H54 (cell line): ENCODE data around the gene TASP1.

Source experiments
- DNase-seq: peaks from one replicate; pipeline ENCODE4 v3.0.0; 2011; ENCODE audit warnings: low spot score, mixed read lengths; ENCODE audit not compliant: insufficient read length
- FAIRE-seq: peaks from 3 replicates; lab custom pipeline; 2011; peaks lifted over from hg19 to GRCh38; lab: Jason Lieb, UNC
- POLR2A ChIP-seq: IDR thresholded peaks from 2 replicates; pipeline ENCODE4 v1.6.1; 2011; ENCODE audit warnings: low read depth, mild to moderate bottlenecking, low read length

TASP1 gene, protein sequence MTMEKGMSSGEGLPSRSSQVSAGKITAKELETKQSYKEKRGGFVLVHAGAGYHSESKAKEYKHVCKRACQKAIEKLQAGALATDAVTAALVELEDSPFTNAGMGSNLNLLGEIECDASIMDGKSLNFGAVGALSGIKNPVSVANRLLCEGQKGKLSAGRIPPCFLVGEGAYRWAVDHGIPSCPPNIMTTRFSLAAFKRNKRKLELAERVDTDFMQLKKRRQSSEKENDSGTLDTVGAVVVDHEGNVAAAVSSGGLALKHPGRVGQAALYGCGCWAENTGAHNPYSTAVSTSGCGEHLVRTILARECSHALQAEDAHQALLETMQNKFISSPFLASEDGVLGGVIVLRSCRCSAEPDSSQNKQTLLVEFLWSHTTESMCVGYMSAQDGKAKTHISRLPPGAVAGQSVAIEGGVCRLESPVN

DNA sequence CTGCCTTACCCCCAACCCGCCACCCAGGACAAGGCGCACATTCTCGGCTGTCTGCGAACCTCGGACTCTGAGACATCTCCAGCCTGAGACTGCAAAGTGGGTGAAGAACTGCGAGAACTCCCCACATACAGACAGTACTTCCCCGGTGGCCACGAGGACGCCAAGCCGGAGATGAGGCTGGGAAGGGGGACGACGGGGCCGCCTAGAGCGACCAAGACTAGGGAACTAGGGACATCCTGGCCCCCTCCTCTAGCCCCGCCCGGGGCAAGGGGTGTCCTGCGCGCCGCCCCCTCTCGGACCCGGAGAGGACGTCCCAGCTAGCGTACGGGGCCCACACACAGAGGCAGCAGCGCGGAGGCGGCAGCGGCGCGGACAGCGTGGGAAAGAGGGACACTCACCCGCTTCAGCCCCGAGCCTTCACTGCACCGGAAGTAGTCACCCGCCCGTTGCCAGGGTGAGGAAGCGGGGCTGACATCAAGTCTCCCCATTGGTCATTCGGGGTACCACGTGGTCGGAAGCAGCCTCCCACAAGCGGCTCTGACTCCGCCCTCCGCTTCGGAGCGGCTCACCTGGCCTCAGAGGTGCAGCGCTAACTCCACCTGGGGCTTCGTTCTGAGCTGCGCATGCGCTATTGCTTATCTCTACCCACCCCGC lies at the start of gene TASP1:
Gene TASP1, minus strand, starts transcription at position 437 of the 654 bp plus-strand sequence. CDS start 8,854 bp downstream, outside the sequence.
- FAIRE-seq (peak; percentile 94), DNase-seq (peak; percentile 83)
- peak; percentile 85; the same call in 1 of the 2 replicates for TF ChIP-seq POLR2A

DNA sequence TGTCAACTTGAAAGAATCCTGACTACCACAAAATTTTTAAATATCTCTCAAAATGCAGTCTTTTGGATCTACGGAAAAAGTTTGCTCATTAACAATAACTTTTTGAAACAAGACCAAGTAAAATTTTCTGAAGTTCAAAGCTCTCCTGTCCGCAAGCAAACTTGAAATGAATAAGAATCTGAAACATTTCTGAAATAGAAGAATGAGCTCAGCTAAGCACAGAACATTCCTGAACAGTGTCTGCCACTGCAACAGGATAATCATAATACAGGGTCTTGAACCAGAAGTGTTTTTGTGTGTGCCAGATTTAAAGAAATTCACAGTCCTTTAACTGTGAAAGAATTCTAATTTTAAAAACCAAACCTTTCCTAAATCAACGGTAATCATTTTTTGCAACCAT lies 49.1 kb upstream of the TASP1 start:
- no peak for DNase-seq
- no peak for FAIRE-seq
- TF ChIP-seq POLR2A, result no peak

DNA sequence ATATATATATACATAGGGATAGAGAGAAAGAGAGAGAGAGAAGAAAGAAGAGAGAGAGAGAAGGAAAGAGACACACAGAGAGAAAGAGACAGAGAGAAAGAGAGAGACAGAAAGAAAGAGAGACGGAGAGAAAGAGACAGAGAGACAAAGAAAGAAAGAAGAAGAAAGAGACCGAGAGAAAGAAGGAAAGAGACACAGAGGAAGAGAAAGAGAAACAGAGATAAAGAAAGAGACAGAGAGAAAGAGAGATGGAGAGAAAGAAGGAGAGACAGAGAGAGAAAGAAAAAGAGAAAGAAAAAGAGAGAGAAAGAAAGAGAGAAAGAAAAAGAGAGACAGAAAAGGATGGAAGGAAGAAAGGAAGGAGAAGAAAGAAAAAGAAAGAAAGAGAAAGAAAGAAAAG lies 46.9 kb upstream of the TASP1 start:
- no peak for DNase-seq
- no peak for TF ChIP-seq POLR2A
- FAIRE-seq, result no peak

DNA sequence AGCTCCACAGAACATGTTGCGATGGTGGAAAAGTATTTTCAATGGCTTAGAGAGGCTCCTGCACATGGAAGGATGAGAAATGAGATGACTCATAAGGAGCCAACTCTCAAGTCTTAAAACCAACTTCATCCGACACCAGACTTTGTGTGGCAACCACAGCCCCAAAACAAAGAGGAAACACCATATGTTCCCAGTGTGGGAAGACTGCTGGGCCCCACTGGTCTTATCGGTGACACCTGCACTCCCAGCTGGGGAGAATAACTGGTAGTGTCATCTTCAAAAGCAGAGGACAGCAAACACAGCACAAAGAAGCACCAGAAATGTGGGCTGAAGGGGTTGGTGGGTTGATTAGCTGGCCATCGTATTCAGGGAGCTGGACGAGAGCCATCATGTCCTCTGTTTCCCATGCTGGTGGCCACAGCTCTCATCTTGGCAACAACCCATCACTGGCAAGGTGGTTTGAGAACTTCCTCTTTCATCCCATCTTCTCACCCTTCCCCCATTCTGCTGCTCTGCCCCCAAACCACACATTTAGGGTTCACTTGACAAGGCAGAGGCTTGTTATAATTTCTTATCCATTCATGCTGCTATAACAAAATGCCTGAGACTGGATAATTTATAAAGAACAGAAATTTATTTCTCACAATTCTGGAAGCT lies 46.0 kb upstream of the TASP1 start:
- no peak for FAIRE-seq
- no peak for DNase-seq
- TF ChIP-seq POLR2A, result no peak

DNA sequence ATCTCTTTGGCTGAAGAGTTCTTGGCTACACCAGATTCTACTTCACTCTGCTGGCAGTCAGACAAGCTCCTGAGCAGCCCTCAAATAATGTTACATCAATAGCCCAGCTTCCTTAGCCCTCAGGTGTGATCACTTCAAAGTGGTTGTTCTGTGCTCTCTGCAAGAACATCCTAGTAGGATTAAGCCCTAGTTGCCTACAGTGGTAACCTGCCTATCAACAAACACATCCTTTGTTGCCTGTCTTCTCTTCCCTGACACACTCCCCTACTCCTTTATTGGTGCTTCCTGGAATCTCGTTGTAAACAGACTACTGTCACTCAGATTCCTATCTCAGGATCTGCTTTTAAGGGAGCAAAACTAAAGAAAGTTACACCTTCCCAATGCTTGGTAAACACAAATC lies 45.1 kb upstream of the TASP1 start:
- no peak for TF ChIP-seq POLR2A
- DNase-seq (no peak), FAIRE-seq (no peak)

DNA sequence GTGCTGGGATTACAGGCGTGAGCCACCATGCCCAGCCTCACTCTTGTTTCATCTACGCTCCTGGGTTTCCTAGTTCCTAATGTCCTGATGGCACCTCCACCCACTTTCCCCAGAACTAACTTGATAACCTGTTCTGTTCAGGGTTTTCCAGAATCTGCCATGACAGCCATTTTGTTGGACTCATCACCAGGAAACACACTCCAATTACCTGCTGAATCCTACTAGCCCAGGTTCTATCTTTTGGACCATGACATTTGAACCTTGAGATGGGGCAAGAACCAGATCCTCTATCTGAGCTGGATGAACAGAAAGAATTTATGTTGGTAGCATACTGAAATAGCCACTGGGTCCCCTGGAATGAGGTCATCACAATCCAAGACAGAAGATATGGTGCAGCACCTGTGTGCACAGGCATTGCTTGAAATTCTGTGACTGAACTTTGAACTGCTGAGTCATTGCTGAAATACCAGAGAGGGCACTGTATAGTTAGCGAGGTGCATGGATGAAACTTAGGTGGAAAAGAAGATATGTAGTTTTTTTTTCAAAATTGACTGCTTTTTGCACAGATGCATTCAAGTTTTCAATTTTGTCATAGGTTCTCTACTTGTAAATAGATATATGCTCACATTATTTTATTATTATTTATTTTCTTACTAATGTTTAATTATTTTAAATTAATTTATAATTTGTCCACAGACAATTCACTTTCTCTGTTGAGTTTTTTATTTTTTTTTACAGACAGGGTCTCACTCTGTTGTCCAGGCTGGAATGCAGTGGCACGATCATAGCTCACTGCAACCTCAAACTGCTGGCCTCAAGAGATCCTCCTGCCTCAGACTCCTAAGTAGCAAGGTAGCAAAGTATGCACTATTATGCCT lies 42.8 kb upstream of the TASP1 start:
- DNase-seq (no peak), FAIRE-seq (no peak)
- no peak for TF ChIP-seq POLR2A

DNA sequence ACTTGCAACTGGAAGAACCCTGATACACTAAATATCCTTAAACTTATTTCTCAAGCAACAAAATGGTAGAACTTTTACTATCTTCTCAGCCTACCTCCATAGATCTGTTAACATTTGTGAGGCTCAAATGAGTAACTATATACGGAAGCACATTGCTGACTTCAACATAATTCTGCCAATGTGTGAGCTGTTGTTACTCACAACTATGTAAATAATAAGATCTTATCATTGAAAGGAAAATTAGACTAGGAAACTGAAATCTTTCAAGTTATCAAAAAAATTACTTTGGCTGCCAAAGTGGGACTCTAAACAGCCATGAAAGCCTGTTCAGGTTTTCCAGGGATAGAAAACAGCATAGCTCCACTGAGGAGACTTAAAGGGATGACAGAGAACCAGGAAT lies 40.2 kb upstream of the TASP1 start:
- FAIRE-seq, result no peak

DNA sequence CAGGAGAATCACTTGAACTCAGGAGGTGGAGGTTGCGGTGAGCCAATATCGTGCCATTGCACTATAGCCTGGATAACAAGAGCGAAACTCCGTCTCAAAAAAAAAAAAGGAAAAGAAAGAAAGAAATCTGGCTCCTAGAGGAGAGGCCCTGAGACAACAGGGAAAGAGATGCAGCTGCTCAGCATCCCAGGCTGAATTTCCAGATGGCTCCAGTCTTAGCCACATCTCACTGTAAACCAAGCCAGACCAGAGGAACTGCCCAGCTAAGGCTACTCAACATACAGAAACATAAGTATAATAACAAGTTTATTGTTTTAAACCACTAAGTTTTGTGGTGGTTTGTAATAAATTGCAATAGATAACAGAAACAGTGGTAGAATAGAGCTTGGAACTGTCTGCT lies 38.5 kb upstream of the TASP1 start:
- no peak for TF ChIP-seq POLR2A
- FAIRE-seq (no peak), DNase-seq (no peak)

More for the DNA sequence above, 40.2 kb upstream of the TASP1 start:
- no peak for TF ChIP-seq POLR2A
- DNase-seq, result no peak

DNA sequence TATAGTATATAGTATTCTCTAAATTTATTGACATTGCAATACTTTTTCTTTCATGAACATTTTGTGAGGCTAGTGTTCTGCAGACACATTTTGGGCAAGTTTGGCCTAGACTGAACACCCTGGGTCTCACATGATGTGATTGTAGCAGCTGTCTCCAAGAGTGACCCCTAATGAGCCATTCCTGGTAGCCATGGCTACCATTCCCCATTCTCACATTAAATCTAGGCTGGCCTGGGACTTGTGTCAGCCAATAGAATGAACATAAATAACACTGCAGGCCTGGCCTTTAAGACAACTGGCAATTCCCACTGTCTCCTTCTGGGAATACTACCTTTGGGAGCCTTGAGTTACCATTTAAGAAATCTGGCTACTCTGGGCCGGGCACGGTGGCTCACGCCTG lies 38.0 kb upstream of the TASP1 start:
- TF ChIP-seq POLR2A, result no peak
- FAIRE-seq, result no peak
- DNase-seq, result no peak

DNA sequence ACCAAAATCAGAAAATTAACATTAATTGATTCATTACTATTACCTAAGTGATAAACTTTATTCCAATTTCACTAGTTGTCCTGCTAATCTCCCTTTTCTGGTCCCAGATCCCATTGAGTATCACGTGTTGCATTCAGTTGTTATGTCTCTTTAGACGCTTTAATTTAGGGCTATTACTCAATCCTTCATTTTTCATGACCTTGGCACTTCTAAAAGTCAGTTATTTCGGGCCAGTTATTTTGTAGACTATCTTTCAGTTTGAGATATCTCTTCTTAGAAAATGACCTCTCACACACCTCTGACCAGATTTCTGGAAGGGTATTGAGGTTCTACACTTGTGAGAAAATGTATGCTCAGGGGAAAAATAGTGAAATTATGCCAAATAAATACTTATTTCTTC lies 34.0 kb upstream of the TASP1 start:
- FAIRE-seq (no peak), DNase-seq (no peak)
- no peak for TF ChIP-seq POLR2A

DNA sequence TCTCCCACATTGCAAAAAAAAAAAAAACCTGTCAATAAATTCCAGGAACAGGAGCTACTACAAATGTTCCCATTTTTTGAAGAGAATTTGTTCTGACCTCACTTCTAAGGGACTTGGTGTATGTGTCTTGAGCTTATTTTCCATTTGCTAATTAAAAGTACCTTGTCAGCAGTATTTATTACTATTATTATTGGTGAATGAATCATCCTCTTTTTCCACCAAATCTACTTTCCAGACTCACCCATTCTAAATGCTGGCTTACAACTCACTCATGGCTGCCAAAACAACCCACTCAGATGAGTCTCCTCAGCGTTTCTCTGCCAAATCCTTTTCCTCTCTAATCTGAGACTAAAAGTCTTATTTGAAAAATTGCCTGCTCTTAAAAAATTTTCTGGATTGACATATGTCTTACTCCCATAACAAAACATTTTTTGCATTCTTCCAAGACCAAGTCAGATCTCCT lies 33.2 kb upstream of the TASP1 start:
- TF ChIP-seq POLR2A, result no peak
- no peak for FAIRE-seq

DNA sequence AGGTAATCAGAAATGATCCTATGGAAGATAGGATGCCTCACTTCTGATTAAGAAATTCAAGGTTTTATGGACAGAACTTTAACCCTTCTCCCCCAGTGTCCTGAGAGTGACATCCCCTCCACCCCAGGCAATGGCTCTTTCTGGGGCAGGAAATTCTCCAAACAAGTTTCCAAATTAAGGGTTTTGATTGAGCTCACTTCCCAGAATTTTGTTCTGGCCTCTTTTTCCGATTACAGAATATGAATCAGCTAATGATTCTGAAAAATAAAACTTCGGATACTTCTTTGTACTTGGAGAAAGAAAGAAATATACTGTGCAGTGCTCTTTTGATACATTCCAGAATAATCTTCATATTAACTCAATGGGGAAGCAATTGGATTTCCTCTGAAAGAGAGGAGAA lies 32.8 kb upstream of the TASP1 start:
- no peak for TF ChIP-seq POLR2A
- DNase-seq, result no peak
- FAIRE-seq, result no peak

More for the DNA sequence above, 33.2 kb upstream of the TASP1 start:
- DNase-seq, result no peak

DNA sequence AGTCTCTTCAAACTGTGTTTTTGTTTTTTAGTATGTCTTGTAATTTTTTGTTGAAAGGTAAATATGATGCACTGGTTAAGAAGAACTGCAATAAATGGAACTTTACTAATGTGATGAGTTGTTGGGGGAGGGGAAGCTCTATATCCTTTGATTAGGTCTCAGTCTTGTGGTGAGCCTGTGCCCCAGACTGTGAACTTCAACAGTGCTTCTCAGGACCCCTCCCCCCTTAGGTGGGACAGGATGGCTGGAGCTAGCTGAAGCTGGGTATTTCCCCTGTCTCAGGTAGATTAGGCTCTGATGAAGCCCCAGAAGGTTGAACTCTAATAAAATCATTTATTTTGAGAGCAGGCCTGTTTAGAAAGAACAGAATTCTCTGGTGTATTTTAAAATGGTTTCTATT lies 31.4 kb upstream of the TASP1 start:
- TF ChIP-seq POLR2A, result no peak
- FAIRE-seq (no peak), DNase-seq (no peak)
